ENCODE measurements around the gene RASIP1.

GRCh38 chr19:48742096-48742495, 1.7 kb upstream of the RASIP1 start:
- TF ChIP-seq CTCF (IDR thresholded peaks at IDR 0.05) (no peak), POLR2A (IDR thresholded peaks at IDR 0.05) (no peak)

Measured in uterus (tissue), 2 donors.